ENCODE measurements around the gene LTK.

Gene LTK

GRCh38 chr15:41495736-41496599 lies 17.7 kb downstream of the LTK start:
- no peak for DNase-seq
- H3K36me3 Mint-ChIP-seq (ENCODE audit: low read depth): no peaks in the 10 kb centered on the region
- H3K4me1 Mint-ChIP-seq (ENCODE audit: low read depth): peaks cover 28% of the 10 kb centered on the region
- peak overlapping the region; percentile 55 for H3K4me3 Mint-ChIP-seq
- H3K27me3 Mint-ChIP-seq: peaks cover 76% of the 10 kb centered on the region
- no peak overlapping the region for H3K27ac Mint-ChIP-seq
- H3K9me3 Mint-ChIP-seq: no peaks in the 10 kb centered on the region

GRCh38 chr15:41494922-41495735 lies 18.5 kb downstream of the LTK start:
- Mint-ChIP-seq H3K4me1 (ENCODE audit: low read depth) (peaks cover 31% of the 10 kb centered on the region), H3K27ac (no peak overlapping the region), H3K27me3 (peaks cover 68% of the 10 kb centered on the region), H3K4me3 (peak overlapping the region; percentile 55), H3K36me3 (ENCODE audit: low read depth) (no peaks in the 10 kb centered on the region), H3K9me3 (no peaks in the 10 kb centered on the region)
- DNase-seq: peak; percentile 70

DNA sequence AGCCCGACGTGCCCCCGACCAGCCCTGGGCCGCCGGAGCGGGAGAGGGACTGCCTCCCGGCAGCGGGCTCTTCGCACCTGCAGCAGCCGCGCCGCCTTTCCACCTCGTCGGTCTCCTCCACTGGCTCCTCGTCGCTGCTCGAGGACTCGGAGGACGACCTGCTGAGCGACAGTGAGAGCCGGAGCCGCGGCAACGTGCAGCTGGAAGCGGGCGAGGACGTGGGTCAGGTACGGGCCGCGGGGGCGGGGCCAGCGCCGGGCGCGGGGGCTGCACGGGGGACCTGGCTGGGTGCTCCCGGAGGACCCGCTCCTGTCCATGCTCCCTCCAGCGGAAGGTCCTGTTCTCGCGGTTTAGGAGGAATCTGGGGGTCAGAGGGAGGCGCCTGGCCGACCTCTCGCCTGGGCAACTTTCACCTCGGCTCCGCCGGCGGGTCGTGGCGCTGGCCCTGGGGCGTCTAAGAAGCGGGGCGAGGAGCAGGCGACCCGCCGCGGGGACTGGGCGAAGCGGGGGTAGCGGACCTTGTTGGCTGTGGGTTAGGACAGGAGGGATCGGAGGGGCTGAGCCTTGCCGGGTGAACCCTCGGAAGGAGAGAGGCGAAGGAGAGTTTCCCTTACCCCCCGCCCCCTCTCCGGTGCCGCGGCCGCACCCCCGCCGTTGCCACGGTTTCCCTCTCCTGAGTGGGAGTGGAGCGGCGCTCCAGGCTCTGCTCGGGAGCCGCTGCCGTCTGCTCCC lies 19.3 kb downstream of the LTK start:
- H3K4me1 Mint-ChIP-seq (ENCODE audit: low read depth): peaks cover 38% of the 10 kb centered on the region
- no peaks in the 10 kb centered on the region for H3K36me3 Mint-ChIP-seq (ENCODE audit: low read depth)
- H3K27me3 Mint-ChIP-seq: peaks cover 60% of the 10 kb centered on the region
- no peaks in the 10 kb centered on the region for H3K9me3 Mint-ChIP-seq
- H3K27ac Mint-ChIP-seq: no peak overlapping the region
- peak overlapping the region; percentile 55 for H3K4me3 Mint-ChIP-seq
- DNase-seq: peak; percentile 74

DNA sequence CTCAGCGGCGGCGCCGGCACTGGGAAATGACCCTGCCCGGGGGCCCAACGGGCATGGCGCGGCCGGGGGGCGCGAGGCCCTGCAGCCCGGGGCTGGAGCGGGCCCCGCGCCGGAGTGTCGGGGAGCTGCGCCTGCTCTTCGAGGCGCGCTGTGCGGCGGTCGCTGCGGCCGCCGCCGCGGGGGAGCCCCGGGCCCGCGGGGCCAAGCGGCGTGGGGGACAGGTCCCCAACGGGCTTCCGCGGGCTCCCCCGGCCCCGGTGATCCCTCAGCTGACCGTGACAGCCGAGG lies 19.8 kb downstream of the LTK start:
- H3K4me1 Mint-ChIP-seq (ENCODE audit: low read depth): peaks cover 38% of the 10 kb centered on the region
- peaks cover 55% of the 10 kb centered on the region for H3K27me3 Mint-ChIP-seq
- no peak for DNase-seq
- no peaks in the 10 kb centered on the region for H3K36me3 Mint-ChIP-seq (ENCODE audit: low read depth)
- no peak overlapping the region for H3K4me3 Mint-ChIP-seq
- no peaks in the 10 kb centered on the region for H3K9me3 Mint-ChIP-seq
- no peak overlapping the region for H3K27ac Mint-ChIP-seq

DNA sequence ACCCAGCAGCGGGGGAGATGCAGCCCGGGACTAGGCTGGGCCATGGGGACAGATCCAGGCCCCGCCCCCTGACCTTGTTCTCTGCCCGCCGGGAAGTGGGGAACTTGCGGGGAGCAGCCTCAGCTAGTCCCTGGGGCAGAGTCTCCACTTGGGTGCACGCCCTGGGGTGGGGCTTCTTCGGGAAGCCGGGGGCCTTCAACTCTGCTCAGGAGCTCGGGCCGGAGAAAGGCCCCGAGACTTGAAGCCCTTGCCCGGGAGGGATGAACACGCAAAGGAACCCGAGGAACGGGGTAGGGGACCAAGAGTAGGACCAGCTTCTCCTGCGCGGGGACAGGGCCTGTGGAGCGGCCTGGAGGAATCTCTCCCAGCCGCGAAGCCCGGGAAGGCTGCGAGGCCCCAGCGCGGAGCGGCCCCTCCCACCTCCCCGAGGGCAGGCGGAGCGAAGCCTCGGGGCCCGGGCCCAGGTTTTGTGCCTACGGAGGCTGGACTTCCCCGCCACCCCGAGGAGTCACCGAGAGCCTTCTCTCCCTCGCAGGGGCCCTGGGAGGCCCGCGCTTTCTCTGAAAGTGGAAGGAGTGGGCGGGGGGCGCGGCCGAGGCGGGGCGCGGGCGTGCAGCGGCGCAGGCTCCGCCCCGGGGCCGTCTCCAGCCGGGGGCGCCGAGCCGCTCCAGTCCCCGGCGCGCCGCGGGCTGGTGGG lies 20.3 kb downstream of the LTK start, which contains the start of gene ITPKA:
Gene ITPKA, plus strand, starts transcription at position 670 of the 697 bp plus-strand sequence. CDS start 54 bp downstream, outside the sequence.
- peak within 1 kb of the TSS; percentile 63 for H3K4me3 Mint-ChIP-seq
- H3K27ac Mint-ChIP-seq: peak within 1 kb of the TSS; percentile 68
- peaks cover 50% of the 10 kb centered on the region for H3K27me3 Mint-ChIP-seq
- no peaks in the 10 kb centered on the region for H3K9me3 Mint-ChIP-seq
- no peaks in the 10 kb centered on the region for H3K36me3 Mint-ChIP-seq (ENCODE audit: low read depth)
- H3K4me1 Mint-ChIP-seq (ENCODE audit: low read depth): peaks cover 41% of the 10 kb centered on the region
- peak; percentile 94 for DNase-seq

DNA sequence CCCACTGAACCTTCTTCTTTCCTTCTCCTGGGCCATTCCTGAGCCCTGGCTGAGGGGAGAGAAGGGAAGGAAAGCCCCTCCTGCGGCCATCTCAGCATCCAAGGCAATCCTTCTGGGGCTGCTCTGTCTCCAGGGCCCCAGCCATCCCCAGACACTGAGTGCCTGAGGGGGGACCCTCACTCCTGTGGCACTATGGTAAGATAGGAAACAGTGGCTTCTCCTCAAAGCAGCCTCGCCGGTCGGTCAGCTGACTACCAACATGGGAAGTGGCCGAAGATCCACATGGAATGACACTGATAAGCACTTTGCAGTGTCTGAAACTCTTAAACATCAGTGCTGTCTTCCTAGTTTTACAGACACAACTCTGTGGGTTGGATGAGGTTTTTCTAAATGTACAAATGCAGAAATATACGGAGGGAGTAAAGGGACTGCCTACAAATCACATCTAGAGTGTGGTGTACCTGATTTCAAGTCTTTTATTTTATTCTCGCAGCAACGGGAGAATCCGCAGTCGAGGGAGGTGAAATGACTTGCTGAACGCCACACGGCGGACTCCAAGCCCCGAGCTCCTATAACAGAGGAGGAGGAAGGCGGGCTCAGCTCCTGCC lies 20.9 kb downstream of the LTK start:
- H3K9me3 Mint-ChIP-seq: no peaks in the 10 kb centered on the region
- H3K4me3 Mint-ChIP-seq: peak overlapping the region; percentile 63
- peaks cover 47% of the 10 kb centered on the region for H3K4me1 Mint-ChIP-seq (ENCODE audit: low read depth)
- DNase-seq: no peak
- no peaks in the 10 kb centered on the region for H3K36me3 Mint-ChIP-seq (ENCODE audit: low read depth)
- peak overlapping the region; percentile 68 for H3K27ac Mint-ChIP-seq
- peaks cover 47% of the 10 kb centered on the region for H3K27me3 Mint-ChIP-seq

GRCh38 chr15:41491889-41492288 lies 21.7 kb downstream of the LTK start:
- Mint-ChIP-seq H3K27ac (no peak overlapping the region), H3K27me3 (peaks cover 39% of the 10 kb centered on the region), H3K9me3 (no peaks in the 10 kb centered on the region), H3K4me1 (ENCODE audit: low read depth) (peaks cover 49% of the 10 kb centered on the region), H3K4me3 (no peak overlapping the region), H3K36me3 (ENCODE audit: low read depth) (no peaks in the 10 kb centered on the region)
- no peak for DNase-seq

DNA sequence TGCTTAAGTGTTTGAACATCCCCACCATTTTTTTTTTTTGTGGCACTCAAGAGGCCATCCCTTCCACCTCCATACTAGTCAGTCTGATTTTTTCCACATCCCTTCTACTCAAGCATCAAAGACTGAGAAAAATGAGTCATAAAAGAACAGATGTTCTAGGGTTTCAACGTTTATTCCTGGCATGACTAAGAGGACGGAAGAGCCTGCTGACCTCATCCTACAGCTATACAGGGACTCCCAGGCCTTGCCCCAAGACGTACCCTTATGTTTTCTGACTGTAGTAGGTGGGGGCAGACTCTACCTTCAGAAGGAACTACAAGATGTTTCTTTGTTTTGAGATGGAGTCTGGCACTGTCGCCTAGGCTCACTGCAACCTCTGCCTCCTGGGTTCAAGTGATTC lies 23.3 kb downstream of the LTK start:
- no peaks in the 10 kb centered on the region for H3K9me3 Mint-ChIP-seq
- H3K4me3 Mint-ChIP-seq: no peak overlapping the region
- H3K27ac Mint-ChIP-seq: peak overlapping the region; percentile 42
- no peaks in the 10 kb centered on the region for H3K36me3 Mint-ChIP-seq (ENCODE audit: low read depth)
- peaks cover 50% of the 10 kb centered on the region for H3K4me1 Mint-ChIP-seq (ENCODE audit: low read depth)
- DNase-seq: no peak
- peaks cover 29% of the 10 kb centered on the region for H3K27me3 Mint-ChIP-seq

- DNase-seq: no peak
- peak overlapping the region; percentile 42 for H3K27ac Mint-ChIP-seq
- H3K4me3 Mint-ChIP-seq: no peak overlapping the region
- H3K4me1 Mint-ChIP-seq (ENCODE audit: low read depth): peaks cover 47% of the 10 kb centered on the region
- H3K9me3 Mint-ChIP-seq: no peaks in the 10 kb centered on the region
- no peaks in the 10 kb centered on the region for H3K36me3 Mint-ChIP-seq (ENCODE audit: low read depth)
- peaks cover 24% of the 10 kb centered on the region for H3K27me3 Mint-ChIP-seq
These were observed 24.0 kb downstream of the LTK start for GRCh38 chr15:41489641-41490040.

- peak overlapping the region; percentile 90 for H3K27ac Mint-ChIP-seq
- peak overlapping the region; percentile 41 for H3K4me3 Mint-ChIP-seq
- peak; percentile 56 for DNase-seq
- no peaks in the 10 kb centered on the region for H3K9me3 Mint-ChIP-seq
- peaks cover 54% of the 10 kb centered on the region for H3K4me1 Mint-ChIP-seq (ENCODE audit: low read depth)
- H3K27me3 Mint-ChIP-seq: peaks cover 20% of the 10 kb centered on the region
- H3K36me3 Mint-ChIP-seq (ENCODE audit: low read depth): peaks cover 4% of the 10 kb centered on the region
These were observed 25.8 kb downstream of the LTK start for GRCh38 chr15:41487802-41488201.

GRCh38 chr15:41487381-41487780 lies 26.2 kb downstream of the LTK start:
- DNase-seq: no peak
- Mint-ChIP-seq H3K4me3 (no peak overlapping the region), H3K9me3 (no peaks in the 10 kb centered on the region), H3K27me3 (peaks cover 16% of the 10 kb centered on the region), H3K36me3 (ENCODE audit: low read depth) (peaks cover 8% of the 10 kb centered on the region), H3K27ac (peak overlapping the region; percentile 44), H3K4me1 (ENCODE audit: low read depth) (peaks cover 53% of the 10 kb centered on the region)

GRCh38 chr15:41486286-41486685 lies 27.3 kb downstream of the LTK start:
- DNase-seq: no peak
- Mint-ChIP-seq H3K27ac (no peak overlapping the region), H3K4me3 (no peak overlapping the region), H3K27me3 (peaks cover 6% of the 10 kb centered on the region), H3K9me3 (no peaks in the 10 kb centered on the region), H3K4me1 (ENCODE audit: low read depth) (peaks cover 47% of the 10 kb centered on the region), H3K36me3 (ENCODE audit: low read depth) (peaks cover 19% of the 10 kb centered on the region)

DNA sequence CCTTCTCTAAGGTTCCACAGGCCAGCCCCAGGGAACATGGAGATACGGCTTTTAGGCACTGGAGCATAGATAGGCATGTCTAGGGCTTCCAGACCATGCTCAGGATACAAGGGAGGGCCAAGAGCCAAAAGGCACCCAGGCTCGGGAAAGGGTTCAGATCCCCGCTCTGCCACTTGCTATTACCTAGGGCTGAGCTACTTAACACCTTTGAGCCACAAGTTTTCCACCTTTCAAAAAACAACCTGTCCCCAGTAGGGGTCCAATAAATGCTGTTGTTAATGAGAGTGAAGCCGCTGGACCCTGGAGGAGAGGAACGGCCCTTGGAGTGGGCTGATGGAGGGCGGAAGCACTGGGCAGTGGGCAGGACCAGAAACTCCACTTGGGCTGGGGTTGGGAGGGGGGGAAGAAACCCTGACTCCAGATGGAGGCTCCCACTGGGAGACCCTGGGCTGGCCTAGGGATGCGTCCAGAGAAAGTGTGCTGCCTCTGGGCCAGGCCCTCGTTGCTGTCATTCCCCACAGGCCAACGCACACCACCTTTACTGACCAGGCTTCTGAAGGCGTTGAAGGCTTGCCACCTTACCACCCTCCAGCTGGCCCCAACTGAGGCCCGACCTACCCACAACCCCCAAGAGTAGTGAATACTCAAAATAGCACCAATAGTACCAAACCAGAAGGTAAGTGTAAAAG lies 28.5 kb downstream of the LTK start:
- DNase-seq: no peak
- no peak overlapping the region for H3K27ac Mint-ChIP-seq

More for the DNA sequence above, 28.5 kb downstream of the LTK start:
- H3K9me3 Mint-ChIP-seq: no peaks in the 10 kb centered on the region
- peaks cover 37% of the 10 kb centered on the region for H3K4me1 Mint-ChIP-seq (ENCODE audit: low read depth)
- peaks cover 31% of the 10 kb centered on the region for H3K36me3 Mint-ChIP-seq (ENCODE audit: low read depth)
- no peak overlapping the region for H3K4me3 Mint-ChIP-seq
- peaks cover 3% of the 10 kb centered on the region for H3K27me3 Mint-ChIP-seq
